Stimulated activated CD8-positive, alpha-beta memory T cell treated with anti-CD3 and anti-CD28 coated beads, Interleukin-12 subunit alpha, Interleukin-12 subunit beta, amount 100 ng/mL, for 1 hour (primary cell): ENCODE data around the gene HAPLN2.
A peak's percentile ranks its signal among the peaks of the same experiment; 100 is the strongest.
"Not testable (repeated sequence)": the region's sequence is repeated elsewhere in the genome, so short reads cannot be mapped to it uniquely, and the experiment has no call there.

Experiments
- DNase-seq: peaks from one replicate; pipeline ENCODE4 v3.0.0-alpha.2; 2020; ENCODE audit warnings: low read depth

The HAPLN2 gene

GRCh38 chr1:156622581-156623297 lies 3.5 kb downstream of the HAPLN2 start:
- DNase-seq: no peak

- no peak for DNase-seq
These were observed 5.0 kb downstream of the HAPLN2 start for GRCh38 chr1:156623946-156624813.

- DNase-seq: no peak
These were observed 5.7 kb downstream of the HAPLN2 start for GRCh38 chr1:156624814-156625435.

- peak; percentile 53 for DNase-seq
These were observed 6.3 kb downstream of the HAPLN2 start for GRCh38 chr1:156625436-156626078.

GRCh38 chr1:156626079-156626438 lies 6.8 kb downstream of the HAPLN2 start:
- DNase-seq: no peak

- no peak for DNase-seq
These were observed 8.2 kb downstream of the HAPLN2 start for GRCh38 chr1:156627313-156627880.

- no peak for DNase-seq
These were observed 10.7 kb downstream of the HAPLN2 start for GRCh38 chr1:156629823-156630449.

- DNase-seq: not testable (repeated sequence)
These were observed 11.9 kb downstream of the HAPLN2 start for GRCh38 chr1:156631152-156631551.

- no peak for DNase-seq
These were observed 13.1 kb downstream of the HAPLN2 start for GRCh38 chr1:156632355-156632754.

GRCh38 chr1:156638189-156638985 lies 19.2 kb downstream of the HAPLN2 start:
- no peak for DNase-seq

- no peak for DNase-seq
These were observed 20.4 kb downstream of the HAPLN2 start for GRCh38 chr1:156639601-156640101.

GRCh38 chr1:156640842-156641706 lies 21.9 kb downstream of the HAPLN2 start:
- no peak for DNase-seq

GRCh38 chr1:156641761-156642264 lies 22.6 kb downstream of the HAPLN2 start, which contains the start of gene BCAN:
Gene BCAN, plus strand, starts transcription at chr1:156642117. Its CDS starts 3,938 bp downstream, at chr1:156646055.
- DNase-seq: no peak

- no peak for DNase-seq
These were observed 23.2 kb downstream of the HAPLN2 start for GRCh38 chr1:156642265-156643048.

- DNase-seq: no peak
These were observed 24.0 kb downstream of the HAPLN2 start for GRCh38 chr1:156643049-156643777.

- DNase-seq: no peak
These were observed 24.5 kb downstream of the HAPLN2 start for GRCh38 chr1:156643778-156644092.

GRCh38 chr1:156644146-156644545 lies 24.9 kb downstream of the HAPLN2 start:
- no peak for DNase-seq

- DNase-seq: no peak
These were observed 25.4 kb downstream of the HAPLN2 start for GRCh38 chr1:156644640-156645039.
